ENCODE results near the gene F8A3.
"Not testable (repeated sequence)": the region's sequence is repeated elsewhere in the genome, so short reads cannot be mapped to it uniquely, and the experiment has no call there.

Gene F8A3

DNA sequence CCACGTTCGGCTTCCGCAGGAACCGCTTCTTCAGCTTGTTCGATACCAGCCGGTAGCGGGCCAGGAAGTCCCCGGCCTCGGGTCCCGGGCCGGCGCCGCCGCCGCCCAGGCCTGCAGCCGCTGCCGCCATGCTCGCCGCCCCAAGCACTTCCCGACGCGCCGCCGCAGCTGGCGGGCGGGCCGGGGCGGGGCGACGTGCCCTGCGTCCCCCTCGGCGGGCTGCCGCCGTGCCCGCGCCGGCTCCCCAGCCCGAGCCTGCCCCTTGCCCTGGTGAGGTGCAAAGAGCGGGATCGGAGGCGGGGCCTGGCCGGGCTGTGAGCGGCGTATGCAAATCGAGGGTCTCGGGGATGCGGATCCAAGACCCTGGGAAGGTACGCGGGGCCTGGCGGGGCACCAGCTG, at the start of gene F8A3:
TSS of gene F8A3 (minus strand) at position 150 of the 400 bp plus-strand sequence. CDS start at position 130, 20 bp downstream.
- H4K20me1 ChIP-seq (ENCODE audit: insufficient read depth, low read length); H3K9me3 ChIP-seq (ENCODE audit: insufficient read depth, low read length); H3K4me2 ChIP-seq (ENCODE audit: low read length); H3K9ac ChIP-seq (ENCODE audit: low read length); H3K4me3 ChIP-seq (ENCODE audit: low read length); H2AFZ ChIP-seq (ENCODE audit: low read depth, low read length); H3K27ac ChIP-seq (ENCODE audit: low read length); H3K27me3 ChIP-seq (ENCODE audit: low read depth, low read length); H3K36me3 ChIP-seq (replicated peaks; ENCODE audit: low read depth, low read length); H3K79me2 ChIP-seq (ENCODE audit: low read length); H3K4me1 ChIP-seq (ENCODE audit: low read length): not testable (repeated sequence)

DNA sequence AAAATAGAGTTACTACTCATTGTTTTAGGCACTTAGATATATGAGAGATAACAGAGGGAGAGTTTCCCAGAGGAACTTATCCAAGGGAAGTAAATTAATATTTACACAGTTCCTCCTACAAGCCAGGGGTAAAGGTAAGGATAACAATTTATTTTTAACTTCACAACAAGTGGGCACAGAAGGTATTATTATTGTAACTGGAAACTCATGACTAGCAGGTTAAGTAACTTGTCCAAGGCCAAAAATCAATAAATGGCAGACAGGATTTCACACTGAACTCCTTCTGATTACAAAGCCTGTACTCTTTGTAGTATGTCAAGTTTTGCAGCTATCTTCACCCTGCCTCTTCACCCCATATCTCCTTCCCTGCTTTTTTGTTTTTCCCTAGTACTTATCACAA, 46.9 kb upstream of the F8A3 start:
- Histone ChIP-seq H3K36me3 (replicated peaks; ENCODE audit: low read depth, low read length) (no peaks in the 10 kb centered on the region), H3K27me3 (ENCODE audit: low read depth, low read length) (no peaks in the 10 kb centered on the region), H3K79me2 (ENCODE audit: low read length) (no peaks in the 10 kb centered on the region), H3K4me2 (ENCODE audit: low read length) (no peak overlapping the region), H4K20me1 (ENCODE audit: insufficient read depth, low read length) (0 out of 2 replicates have a peak, but pooled peaks cover 2% of the 10 kb centered on the region), H2AFZ (ENCODE audit: low read depth, low read length) (no peak overlapping the region), H3K9me3 (ENCODE audit: insufficient read depth, low read length) (no peaks in the 10 kb centered on the region), H3K4me1 (ENCODE audit: low read length) (peaks cover 3% of the 10 kb centered on the region; the same call in 1 of the 2 replicates), H3K27ac (ENCODE audit: low read length) (no peak overlapping the region), H3K9ac (ENCODE audit: low read length) (no peak overlapping the region), H3K4me3 (ENCODE audit: low read length) (no peak overlapping the region)
- TF ChIP-seq, protein P1, sequence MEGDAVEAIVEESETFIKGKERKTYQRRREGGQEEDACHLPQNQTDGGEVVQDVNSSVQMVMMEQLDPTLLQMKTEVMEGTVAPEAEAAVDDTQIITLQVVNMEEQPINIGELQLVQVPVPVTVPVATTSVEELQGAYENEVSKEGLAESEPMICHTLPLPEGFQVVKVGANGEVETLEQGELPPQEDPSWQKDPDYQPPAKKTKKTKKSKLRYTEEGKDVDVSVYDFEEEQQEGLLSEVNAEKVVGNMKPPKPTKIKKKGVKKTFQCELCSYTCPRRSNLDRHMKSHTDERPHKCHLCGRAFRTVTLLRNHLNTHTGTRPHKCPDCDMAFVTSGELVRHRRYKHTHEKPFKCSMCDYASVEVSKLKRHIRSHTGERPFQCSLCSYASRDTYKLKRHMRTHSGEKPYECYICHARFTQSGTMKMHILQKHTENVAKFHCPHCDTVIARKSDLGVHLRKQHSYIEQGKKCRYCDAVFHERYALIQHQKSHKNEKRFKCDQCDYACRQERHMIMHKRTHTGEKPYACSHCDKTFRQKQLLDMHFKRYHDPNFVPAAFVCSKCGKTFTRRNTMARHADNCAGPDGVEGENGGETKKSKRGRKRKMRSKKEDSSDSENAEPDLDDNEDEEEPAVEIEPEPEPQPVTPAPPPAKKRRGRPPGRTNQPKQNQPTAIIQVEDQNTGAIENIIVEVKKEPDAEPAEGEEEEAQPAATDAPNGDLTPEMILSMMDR (IDR thresholded peaks at IDR 0.05; ENCODE audit: low read depth, low read length) = no peak
- no peak for TF ChIP-seq EZH2phosphoT487 (IDR thresholded peaks at IDR 0.05; ENCODE audit: low read depth)

DNA sequence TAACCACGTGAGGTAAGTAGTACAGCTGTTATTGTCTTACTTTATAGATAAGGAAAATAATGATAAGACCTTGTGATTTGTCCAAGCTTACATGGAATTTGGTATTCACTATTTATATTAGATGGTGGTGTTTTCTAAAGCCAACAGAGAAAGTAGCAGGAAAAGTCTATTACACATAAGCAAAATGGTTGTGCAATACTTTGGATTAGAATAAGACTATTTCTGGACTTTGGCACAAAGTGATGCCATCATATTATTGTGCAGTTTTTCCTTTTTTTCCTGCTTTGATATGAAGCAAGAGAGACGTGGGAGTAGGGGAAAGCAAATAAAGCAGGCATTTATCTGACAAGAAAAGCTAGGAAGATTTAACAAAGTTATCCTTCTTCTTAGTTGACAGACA, 36.7 kb upstream of the F8A3 start:
- not testable (repeated sequence) for H2AFZ ChIP-seq (ENCODE audit: low read depth, low read length); H3K36me3 ChIP-seq (replicated peaks; ENCODE audit: low read depth, low read length); H3K27ac ChIP-seq (ENCODE audit: low read length); H3K9ac ChIP-seq (ENCODE audit: low read length); H3K79me2 ChIP-seq (ENCODE audit: low read length); H4K20me1 ChIP-seq (ENCODE audit: insufficient read depth, low read length); H3K9me3 ChIP-seq (ENCODE audit: insufficient read depth, low read length); H3K4me3 ChIP-seq (ENCODE audit: low read length); H3K4me1 ChIP-seq (ENCODE audit: low read length); H3K4me2 ChIP-seq (ENCODE audit: low read length); H3K27me3 ChIP-seq (ENCODE audit: low read depth, low read length)

DNA sequence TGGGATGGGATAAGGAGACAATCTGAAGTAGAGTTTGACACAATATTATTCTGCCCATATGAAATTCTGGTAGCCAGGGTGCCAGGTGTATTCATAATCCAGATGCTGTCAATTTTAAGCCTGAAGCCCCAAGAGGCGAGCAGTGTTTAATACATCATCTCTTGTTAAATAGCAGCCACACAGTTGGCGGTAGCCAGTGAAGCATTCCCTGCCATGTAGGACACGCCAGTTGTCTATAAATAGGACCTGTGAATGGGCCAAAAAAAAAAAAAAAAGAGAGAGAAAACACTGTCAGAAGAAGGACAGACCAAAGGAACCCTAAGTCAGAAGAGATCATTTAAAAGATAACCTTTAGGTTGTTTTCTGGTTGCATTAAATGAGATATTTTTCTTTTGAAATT, 33.0 kb upstream of the F8A3 start:
- not testable (repeated sequence) for H2AFZ ChIP-seq (ENCODE audit: low read depth, low read length); H3K4me1 ChIP-seq (ENCODE audit: low read length); H3K9me3 ChIP-seq (ENCODE audit: insufficient read depth, low read length); H3K36me3 ChIP-seq (replicated peaks; ENCODE audit: low read depth, low read length); H3K27ac ChIP-seq (ENCODE audit: low read length); H3K27me3 ChIP-seq (ENCODE audit: low read depth, low read length); H3K4me3 ChIP-seq (ENCODE audit: low read length); H4K20me1 ChIP-seq (ENCODE audit: insufficient read depth, low read length); H3K4me2 ChIP-seq (ENCODE audit: low read length); H3K79me2 ChIP-seq (ENCODE audit: low read length); H3K9ac ChIP-seq (ENCODE audit: low read length)

DNA sequence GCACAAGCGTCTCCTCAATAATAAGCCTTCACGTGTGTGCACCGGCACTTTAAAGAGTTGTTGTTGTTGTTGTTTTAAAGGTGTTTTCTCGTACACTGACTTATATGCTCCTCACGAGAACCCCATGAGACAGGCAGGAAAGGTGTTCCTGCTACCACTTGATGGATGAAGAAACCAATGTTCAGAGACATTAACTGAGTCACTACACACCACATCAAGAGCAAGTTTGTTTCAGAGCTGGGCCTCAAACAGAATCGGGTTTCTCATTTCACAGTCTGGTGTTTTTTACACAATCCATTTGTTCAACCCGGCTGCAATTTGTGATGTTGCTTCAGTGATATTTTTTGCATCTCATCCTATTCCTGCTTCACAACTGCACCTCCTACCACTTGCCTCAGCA, 18.7 kb upstream of the F8A3 start:
- not testable (repeated sequence) for H3K9me3 ChIP-seq (ENCODE audit: insufficient read depth, low read length); H3K36me3 ChIP-seq (replicated peaks; ENCODE audit: low read depth, low read length); H3K9ac ChIP-seq (ENCODE audit: low read length)

DNA sequence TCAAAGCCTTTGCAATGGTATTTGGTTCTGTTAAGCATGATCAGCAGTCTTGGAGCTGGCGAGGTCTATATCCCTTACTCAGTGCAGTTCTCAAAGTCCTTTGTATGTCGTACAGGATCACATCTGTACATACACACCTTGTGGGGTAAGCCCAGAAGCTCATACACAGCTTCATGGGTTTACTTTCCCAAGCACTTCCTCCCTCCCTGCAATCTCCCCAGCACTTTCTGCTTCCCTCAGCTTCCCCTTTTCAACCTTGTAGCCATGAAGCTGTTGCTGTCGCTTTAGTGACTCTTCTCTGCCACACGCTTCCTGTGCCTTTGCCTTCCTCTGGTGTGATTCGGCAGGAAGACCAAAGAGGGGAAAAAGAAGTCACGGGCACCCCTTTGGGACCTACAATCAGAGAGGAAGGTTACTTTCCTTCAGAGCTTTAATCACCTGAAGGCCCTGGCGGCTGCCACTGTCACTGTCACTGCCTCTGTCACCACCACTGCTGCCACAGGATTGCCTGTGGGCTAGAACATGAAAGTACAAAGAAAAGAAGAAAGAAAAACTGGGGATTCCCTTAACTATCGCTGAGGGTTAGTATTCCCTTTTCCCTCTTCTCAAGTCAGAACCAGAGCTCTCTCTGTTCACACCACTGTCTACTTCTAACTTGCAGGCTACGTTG, 8.0 kb upstream of the F8A3 start:
- H3K27me3 ChIP-seq (ENCODE audit: low read depth, low read length); H2AFZ ChIP-seq (ENCODE audit: low read depth, low read length); H3K27ac ChIP-seq (ENCODE audit: low read length); H3K9me3 ChIP-seq (ENCODE audit: insufficient read depth, low read length); H3K4me3 ChIP-seq (ENCODE audit: low read length); H3K4me2 ChIP-seq (ENCODE audit: low read length); H3K9ac ChIP-seq (ENCODE audit: low read length); H3K36me3 ChIP-seq (replicated peaks; ENCODE audit: low read depth, low read length); H3K4me1 ChIP-seq (ENCODE audit: low read length); H4K20me1 ChIP-seq (ENCODE audit: insufficient read depth, low read length); H3K79me2 ChIP-seq (ENCODE audit: low read length): not testable (repeated sequence)

More for the DNA sequence above, 18.7 kb upstream of the F8A3 start:
- H3K4me2 ChIP-seq (ENCODE audit: low read length); H3K79me2 ChIP-seq (ENCODE audit: low read length); H3K4me1 ChIP-seq (ENCODE audit: low read length); H3K4me3 ChIP-seq (ENCODE audit: low read length); H4K20me1 ChIP-seq (ENCODE audit: insufficient read depth, low read length); H3K27me3 ChIP-seq (ENCODE audit: low read depth, low read length); H2AFZ ChIP-seq (ENCODE audit: low read depth, low read length); H3K27ac ChIP-seq (ENCODE audit: low read length): not testable (repeated sequence)

DNA sequence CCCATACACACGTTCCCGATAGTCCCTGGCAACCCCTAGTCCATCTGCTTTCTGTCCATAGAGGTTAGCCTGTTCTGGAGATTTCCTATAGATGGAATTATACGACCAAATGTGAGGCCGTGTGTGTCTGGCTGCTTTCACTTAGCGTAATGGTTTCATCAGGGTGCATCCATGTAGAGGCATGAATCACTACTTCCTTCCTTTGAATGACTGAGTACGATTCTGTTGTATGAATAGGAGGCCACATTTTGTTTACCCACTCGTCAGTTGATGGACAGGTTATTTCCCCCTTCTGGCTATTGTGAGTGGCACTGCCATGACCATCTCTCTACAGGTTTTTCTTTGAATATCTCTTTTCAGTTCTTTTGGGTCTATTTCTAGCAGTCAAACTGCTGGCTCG, 2.1 kb upstream of the F8A3 start:
- H3K4me3 ChIP-seq (ENCODE audit: low read length); H3K27ac ChIP-seq (ENCODE audit: low read length); H3K4me2 ChIP-seq (ENCODE audit: low read length); H3K9ac ChIP-seq (ENCODE audit: low read length); H3K27me3 ChIP-seq (ENCODE audit: low read depth, low read length); H3K36me3 ChIP-seq (replicated peaks; ENCODE audit: low read depth, low read length); H2AFZ ChIP-seq (ENCODE audit: low read depth, low read length); H4K20me1 ChIP-seq (ENCODE audit: insufficient read depth, low read length); H3K9me3 ChIP-seq (ENCODE audit: insufficient read depth, low read length); H3K4me1 ChIP-seq (ENCODE audit: low read length); H3K79me2 ChIP-seq (ENCODE audit: low read length): not testable (repeated sequence)

DNA sequence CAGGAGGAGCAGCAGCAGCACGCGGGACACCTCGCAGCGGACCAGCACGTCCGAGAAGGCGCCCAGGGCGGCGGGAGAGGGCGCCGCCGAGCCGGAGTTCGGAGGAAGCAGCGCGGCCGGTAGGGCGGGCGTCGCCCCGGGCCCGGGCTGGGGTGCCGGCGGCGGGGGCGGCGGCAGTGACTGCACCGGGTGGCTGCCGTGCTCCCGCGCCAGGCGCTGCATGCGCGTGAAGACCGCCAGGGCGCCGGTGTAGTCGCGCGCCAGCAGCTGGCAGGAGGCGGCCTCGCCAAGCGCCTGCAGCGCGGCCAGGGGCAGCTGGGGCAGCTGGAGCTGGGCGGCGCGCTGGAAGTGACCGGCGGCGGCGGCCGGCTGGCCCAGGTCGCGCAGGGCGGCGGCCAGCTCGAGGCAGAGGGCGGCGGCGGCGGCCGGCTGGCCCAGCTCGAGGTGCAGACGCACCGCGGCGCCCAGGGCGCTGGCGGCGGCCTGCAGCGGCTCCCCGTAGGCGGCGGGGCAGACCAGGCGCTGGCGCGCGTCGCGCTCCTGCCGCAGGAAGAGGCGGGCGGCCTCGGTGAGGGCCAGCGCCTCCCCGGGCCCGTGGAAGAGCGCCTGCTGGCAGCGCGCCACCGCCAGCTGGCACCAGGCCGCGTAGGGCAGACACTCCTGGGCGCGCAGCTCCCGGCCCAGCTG, 516 bp downstream of the F8A3 start:
- not testable (repeated sequence) for H2AFZ ChIP-seq (ENCODE audit: low read depth, low read length); H3K9ac ChIP-seq (ENCODE audit: low read length); H3K4me2 ChIP-seq (ENCODE audit: low read length); H3K36me3 ChIP-seq (replicated peaks; ENCODE audit: low read depth, low read length); H3K79me2 ChIP-seq (ENCODE audit: low read length); H3K27ac ChIP-seq (ENCODE audit: low read length); H3K4me1 ChIP-seq (ENCODE audit: low read length); H3K27me3 ChIP-seq (ENCODE audit: low read depth, low read length); H4K20me1 ChIP-seq (ENCODE audit: insufficient read depth, low read length); H3K4me3 ChIP-seq (ENCODE audit: low read length); H3K9me3 ChIP-seq (ENCODE audit: insufficient read depth, low read length)

All from OCI-LY3 (cell line).